GM23338 (cell line): ENCODE data around the gene MCM9. TPM values are rescaled to one million over a fixed set of nuclear protein-coding genes. Genes with fewer than 3 reads are reported as not detected.

Experiments
- ATAC-seq: fragments of 200-7000 bp; cut with Tn5 transposase; 3 replicates; pipeline ENCODE4 v1.9.1; 2020
- DNase-seq: peaks from one replicate; pipeline ENCODE4 v3.0.0-alpha.2; 2015; ENCODE audit warnings: low spot score
- H2AFZ ChIP-seq: fragments of 200-600 bp; sonication (generic); 2 replicates; pipeline ENCODE4 v1.8.0; 2016; ENCODE audit warnings: antibody characterized with exemption, mild to moderate bottlenecking, moderate library complexity
- H3F3A ChIP-seq: fragments of 200-600 bp; sonication (generic); replicated peaks from 2 replicates; pipeline ENCODE4 v1.8.0; 2017; ENCODE audit warnings: antibody characterized with exemption, mixed run types, low read depth
- H3K27ac ChIP-seq: fragments of 200-600 bp; sonication (generic); 2 replicates; pipeline ENCODE4 v1.6.1; 2016; ENCODE audit warnings: low read depth
- H3K27me3 ChIP-seq: fragments of 200-600 bp; sonication (generic); 2 replicates; pipeline ENCODE4 v1.8.0; 2016; ENCODE audit warnings: mild to moderate bottlenecking, mixed run types, moderate library complexity; ENCODE audit not compliant: insufficient read depth
- H3K36me3 ChIP-seq: fragments of 200-600 bp; sonication (generic); 2 replicates; pipeline ENCODE4 v1.8.0; 2016; ENCODE audit warnings: mild to moderate bottlenecking; ENCODE audit not compliant: insufficient read depth
- H3K4me1 ChIP-seq: fragments of 200-600 bp; sonication (generic); 2 replicates; pipeline ENCODE4 v1.8.0; 2016; ENCODE audit warnings: mild to moderate bottlenecking, moderate library complexity; ENCODE audit not compliant: insufficient read depth
- H3K4me2 ChIP-seq: fragments of 200-600 bp; sonication (generic); 2 replicates; pipeline ENCODE4 v1.7.1; 2017; ENCODE audit warnings: mixed run types
- H3K4me3 ChIP-seq: fragments of 200-600 bp; sonication (generic); 2 replicates; pipeline ENCODE4 v1.6.1; 2016; ENCODE audit warnings: mixed run types
- H3K79me2 ChIP-seq: fragments of 200-600 bp; sonication (generic); replicated peaks from 2 replicates; pipeline ENCODE4 v1.8.0; 2017; ENCODE audit warnings: mild to moderate bottlenecking; ENCODE audit not compliant: insufficient read depth
- H3K9me2 ChIP-seq: fragments of 200-600 bp; sonication (generic); 2 replicates; pipeline ENCODE4 v1.8.0; 2017; ENCODE audit not compliant: insufficient read depth
- H4K20me1 ChIP-seq: fragments of 200-600 bp; sonication (generic); replicated peaks from 2 replicates; pipeline ENCODE4 v1.8.0; 2017; ENCODE audit warnings: mild to moderate bottlenecking; ENCODE audit not compliant: insufficient read depth
- H3K27ac Mint-ChIP-seq: 2 replicates; pipeline ENCODE4 v1.8.0; 2020; ENCODE audit warnings: inconsistent platforms, mild to moderate bottlenecking, moderate library complexity, mixed read lengths
- H3K27me3 Mint-ChIP-seq: 3 replicates; pipeline ENCODE4 v1.8.0; 2022; ENCODE audit warnings: low read depth, mild to moderate bottlenecking, moderate library complexity, mixed read lengths, inconsistent platforms; ENCODE audit not compliant: insufficient read depth, poor library complexity
- H3K36me3 Mint-ChIP-seq: 3 replicates; pipeline ENCODE4 v1.8.0; 2021; ENCODE audit warnings: low read depth, mild to moderate bottlenecking, inconsistent platforms, moderate library complexity, mixed read lengths
- H3K4me1 Mint-ChIP-seq: 3 replicates; pipeline ENCODE4 v1.8.0; 2020; ENCODE audit warnings: mild to moderate bottlenecking, inconsistent platforms, mixed read lengths
- H3K4me3 Mint-ChIP-seq: 3 replicates; pipeline ENCODE4 v1.8.0; 2021; ENCODE audit warnings: moderate library complexity, mild to moderate bottlenecking, inconsistent platforms, mixed read lengths
- H3K9me3 Mint-ChIP-seq: 3 replicates; pipeline ENCODE4 v1.8.0; 2020; ENCODE audit warnings: moderate library complexity, mild to moderate bottlenecking, inconsistent platforms, mixed read lengths
- EZH2phosphoT487 ChIP-seq: fragments of 200-600 bp; sonication (generic); IDR thresholded peaks from one replicate; pipeline ENCODE4 v1.8.1; 2018; ENCODE audit warnings: antibody characterized with exemption; ENCODE audit not compliant: unreplicated experiment
- JUNB ChIP-seq: IDR thresholded peaks from one replicate; pipeline ENCODE4 v1.6.1; 2016; ENCODE audit warnings: antibody characterized with exemption; ENCODE audit not compliant: unreplicated experiment
- NANOG ChIP-seq: IDR thresholded peaks from 2 replicates; pipeline ENCODE4 v1.6.1; 2016; ENCODE audit warnings: antibody characterized with exemption, borderline replicate concordance
- POLR2AphosphoS5 ChIP-seq: IDR thresholded peaks from 2 replicates; pipeline ENCODE4 v1.6.1; 2016; ENCODE audit warnings: antibody characterized with exemption, low read depth
- STAT1 ChIP-seq: IDR thresholded peaks from one replicate; pipeline ENCODE4 v1.6.1; 2016; ENCODE audit warnings: antibody characterized with exemption; ENCODE audit not compliant: unreplicated experiment
- ZNF114 ChIP-seq: fragments of 250-450 bp; sonication (Bioruptor Pico); IDR thresholded peaks from 2 replicates; pipeline ENCODE4 v1.5.0; 2020; ENCODE audit warnings: mild to moderate bottlenecking, moderate library complexity
- ZNF331 ChIP-seq: fragments of 250-450 bp; sonication (Bioruptor Pico); IDR thresholded peaks from 2 replicates; pipeline ENCODE4 v1.5.0; 2020; ENCODE audit warnings: low read depth, mild to moderate bottlenecking, moderate library complexity
- polyA plus RNA-seq: library from polyadenylated mRNA; unstranded; fragments of >200 nt; fragmentation: Nextera tagmentation; extraction: Ambion mirVana; gene quantifications from 2 replicates; pipeline ENCODE4 v1.2.1, GENCODE V29; 2016
- total RNA-seq: library from RNA; depleted of rRNA; stranded (reverse); fragments of >200 nt; shearing (Covaris generic); gene quantifications from 2 replicates; pipeline ENCODE4 v1.2.3, GENCODE V29; 2014
- TF ChIP-seq, protein P1 (sequence below): IDR thresholded peaks from 2 replicates; pipeline ENCODE4 v1.6.1; 2016; ENCODE audit warnings: antibody characterized with exemption
- TF ChIP-seq, protein P2 (sequence below), 2 experiments: fragments of 200-600 bp in 1 of 2; sonication (generic) in 1 of 2; conservative IDR thresholded peaks; 2 replicates each; pipeline versions ENCODE4 v1.5.1 to v1.6.1; 2016 to 2017; ENCODE audit warnings: antibody characterized with exemption in 2 of 2, low read depth in 2 of 2, mild to moderate bottlenecking in 2 of 2, moderate library complexity in 1 of 2
- TF ChIP-seq, protein P3 (sequence below): IDR thresholded peaks from one replicate; pipeline ENCODE4 v1.6.1; 2018; ENCODE audit warnings: antibody characterized with exemption; ENCODE audit not compliant: unreplicated experiment

The MCM9 gene
- total and polyA plus RNA-seq, 2 experiments from 2014 or later, result 14.9 to 16.6 TPM

GRCh38 chr6:118914598-118914997 lies 20.4 kb downstream of the MCM9 start:
- Histone ChIP-seq H3F3A (no peaks in the 10 kb centered on the region), H3K9me2 (no peaks in the 10 kb centered on the region), H3K36me3 (peaks cover 8% of the 10 kb centered on the region; the same call in 1 of the 2 replicates), H3K4me2 (no peak overlapping the region), H2AFZ (no peak overlapping the region), H3K4me1 (no peaks in the 10 kb centered on the region), H3K4me3 (no peak overlapping the region), H3K27ac (no peak overlapping the region), H3K79me2 (no peaks in the 10 kb centered on the region), H3K27me3 (no peaks in the 10 kb centered on the region), H4K20me1 (no peaks in the 10 kb centered on the region)
- peaks cover 43% of the 10 kb centered on the region for H3K36me3 Mint-ChIP-seq
- no peaks in the 10 kb centered on the region for H3K27me3 Mint-ChIP-seq
- no peak for DNase-seq
- TF ChIP-seq ZNF331 (CRISPR knock-in tag), result no peak
- no peak for TF ChIP-seq POLR2AphosphoS5
- no peaks in the 10 kb centered on the region for H3K4me1 Mint-ChIP-seq
- no peak overlapping the region for H3K4me3 Mint-ChIP-seq
- no peak overlapping the region for H3K27ac Mint-ChIP-seq
- no peaks in the 10 kb centered on the region for H3K9me3 Mint-ChIP-seq
- no peak for ATAC-seq

DNA sequence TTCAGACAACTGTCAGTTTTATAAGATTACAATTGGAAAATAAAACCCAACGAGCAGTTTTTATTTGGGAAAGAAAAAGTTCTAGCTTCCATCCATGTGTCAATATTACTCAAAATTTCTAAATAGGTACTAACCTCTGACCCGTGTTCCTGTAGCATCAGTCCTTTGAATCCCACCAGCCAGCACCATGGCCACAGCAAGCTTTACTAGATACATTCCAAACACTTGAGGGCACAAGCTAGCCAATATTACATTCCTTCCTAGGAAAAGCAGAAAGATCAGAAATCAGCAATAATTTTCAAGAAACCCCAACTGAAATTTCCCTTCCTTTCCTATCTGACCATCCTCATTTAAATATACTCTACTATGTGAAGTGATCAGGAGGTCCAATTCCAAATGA lies 21.8 kb downstream of the MCM9 start:
- H3K27ac ChIP-seq, result no peak overlapping the region
- Mint-ChIP-seq H3K9me3 (no peaks in the 10 kb centered on the region), H3K36me3 (peaks cover 45% of the 10 kb centered on the region), H3K4me3 (no peak overlapping the region), H3K27ac (no peak overlapping the region), H3K27me3 (no peaks in the 10 kb centered on the region), H3K4me1 (no peaks in the 10 kb centered on the region)
- TF ChIP-seq ZNF331 (CRISPR knock-in tag) (no peak), STAT1 (no peak), JUNB (no peak), NANOG (no peak), ZNF114 (no peak), EZH2phosphoT487 (no peak)
- TF ChIP-seq, protein P1, sequence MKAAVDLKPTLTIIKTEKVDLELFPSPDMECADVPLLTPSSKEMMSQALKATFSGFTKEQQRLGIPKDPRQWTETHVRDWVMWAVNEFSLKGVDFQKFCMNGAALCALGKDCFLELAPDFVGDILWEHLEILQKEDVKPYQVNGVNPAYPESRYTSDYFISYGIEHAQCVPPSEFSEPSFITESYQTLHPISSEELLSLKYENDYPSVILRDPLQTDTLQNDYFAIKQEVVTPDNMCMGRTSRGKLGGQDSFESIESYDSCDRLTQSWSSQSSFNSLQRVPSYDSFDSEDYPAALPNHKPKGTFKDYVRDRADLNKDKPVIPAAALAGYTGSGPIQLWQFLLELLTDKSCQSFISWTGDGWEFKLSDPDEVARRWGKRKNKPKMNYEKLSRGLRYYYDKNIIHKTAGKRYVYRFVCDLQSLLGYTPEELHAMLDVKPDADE, result no peak
- TF ChIP-seq, protein P2, sequence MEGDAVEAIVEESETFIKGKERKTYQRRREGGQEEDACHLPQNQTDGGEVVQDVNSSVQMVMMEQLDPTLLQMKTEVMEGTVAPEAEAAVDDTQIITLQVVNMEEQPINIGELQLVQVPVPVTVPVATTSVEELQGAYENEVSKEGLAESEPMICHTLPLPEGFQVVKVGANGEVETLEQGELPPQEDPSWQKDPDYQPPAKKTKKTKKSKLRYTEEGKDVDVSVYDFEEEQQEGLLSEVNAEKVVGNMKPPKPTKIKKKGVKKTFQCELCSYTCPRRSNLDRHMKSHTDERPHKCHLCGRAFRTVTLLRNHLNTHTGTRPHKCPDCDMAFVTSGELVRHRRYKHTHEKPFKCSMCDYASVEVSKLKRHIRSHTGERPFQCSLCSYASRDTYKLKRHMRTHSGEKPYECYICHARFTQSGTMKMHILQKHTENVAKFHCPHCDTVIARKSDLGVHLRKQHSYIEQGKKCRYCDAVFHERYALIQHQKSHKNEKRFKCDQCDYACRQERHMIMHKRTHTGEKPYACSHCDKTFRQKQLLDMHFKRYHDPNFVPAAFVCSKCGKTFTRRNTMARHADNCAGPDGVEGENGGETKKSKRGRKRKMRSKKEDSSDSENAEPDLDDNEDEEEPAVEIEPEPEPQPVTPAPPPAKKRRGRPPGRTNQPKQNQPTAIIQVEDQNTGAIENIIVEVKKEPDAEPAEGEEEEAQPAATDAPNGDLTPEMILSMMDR (conservative IDR thresholded peaks at IDR 0.05; ENCODE audit: low read depth in 2 of 2), result no peak
- TF ChIP-seq, protein P3, sequence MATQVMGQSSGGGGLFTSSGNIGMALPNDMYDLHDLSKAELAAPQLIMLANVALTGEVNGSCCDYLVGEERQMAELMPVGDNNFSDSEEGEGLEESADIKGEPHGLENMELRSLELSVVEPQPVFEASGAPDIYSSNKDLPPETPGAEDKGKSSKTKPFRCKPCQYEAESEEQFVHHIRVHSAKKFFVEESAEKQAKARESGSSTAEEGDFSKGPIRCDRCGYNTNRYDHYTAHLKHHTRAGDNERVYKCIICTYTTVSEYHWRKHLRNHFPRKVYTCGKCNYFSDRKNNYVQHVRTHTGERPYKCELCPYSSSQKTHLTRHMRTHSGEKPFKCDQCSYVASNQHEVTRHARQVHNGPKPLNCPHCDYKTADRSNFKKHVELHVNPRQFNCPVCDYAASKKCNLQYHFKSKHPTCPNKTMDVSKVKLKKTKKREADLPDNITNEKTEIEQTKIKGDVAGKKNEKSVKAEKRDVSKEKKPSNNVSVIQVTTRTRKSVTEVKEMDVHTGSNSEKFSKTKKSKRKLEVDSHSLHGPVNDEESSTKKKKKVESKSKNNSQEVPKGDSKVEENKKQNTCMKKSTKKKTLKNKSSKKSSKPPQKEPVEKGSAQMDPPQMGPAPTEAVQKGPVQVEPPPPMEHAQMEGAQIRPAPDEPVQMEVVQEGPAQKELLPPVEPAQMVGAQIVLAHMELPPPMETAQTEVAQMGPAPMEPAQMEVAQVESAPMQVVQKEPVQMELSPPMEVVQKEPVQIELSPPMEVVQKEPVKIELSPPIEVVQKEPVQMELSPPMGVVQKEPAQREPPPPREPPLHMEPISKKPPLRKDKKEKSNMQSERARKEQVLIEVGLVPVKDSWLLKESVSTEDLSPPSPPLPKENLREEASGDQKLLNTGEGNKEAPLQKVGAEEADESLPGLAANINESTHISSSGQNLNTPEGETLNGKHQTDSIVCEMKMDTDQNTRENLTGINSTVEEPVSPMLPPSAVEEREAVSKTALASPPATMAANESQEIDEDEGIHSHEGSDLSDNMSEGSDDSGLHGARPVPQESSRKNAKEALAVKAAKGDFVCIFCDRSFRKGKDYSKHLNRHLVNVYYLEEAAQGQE, result no peak
- no peaks in the 10 kb centered on the region for H3K79me2 ChIP-seq
- H3K4me2 ChIP-seq, result no peak overlapping the region
- H4K20me1 ChIP-seq, result no peaks in the 10 kb centered on the region; the same call in 1 of the 2 replicates
- H2AFZ ChIP-seq, result no peak overlapping the region
- H3K27me3 ChIP-seq, result no peaks in the 10 kb centered on the region
- no peaks in the 10 kb centered on the region for H3F3A ChIP-seq
- H3K36me3 ChIP-seq, result peaks cover 23% of the 10 kb centered on the region
- no peak for ATAC-seq
- H3K9me2 ChIP-seq, result no peaks in the 10 kb centered on the region
- no peak overlapping the region for H3K4me3 ChIP-seq
- DNase-seq, result no peak
- no peaks in the 10 kb centered on the region for H3K4me1 ChIP-seq
